Mesodermal cell (in vitro differentiated cells): ENCODE results near the gene FBXO30.

Source experiments
- H3K27ac ChIP-seq: 2 replicates; pipeline ENCODE4 v1.7.0; 2013; ENCODE audit warnings: mild to moderate bottlenecking, low read depth, low read length, moderate library complexity; ENCODE audit not compliant: severe bottlenecking
- H3K36me3 ChIP-seq: 2 replicates; pipeline ENCODE4 v1.7.1; 2013; ENCODE audit warnings: mild to moderate bottlenecking, low read length, moderate library complexity; ENCODE audit not compliant: control insufficient read depth, insufficient read depth
- H3K4me1 ChIP-seq: one replicate; pipeline ENCODE4 v1.7.1; 2013; ENCODE audit warnings: mild to moderate bottlenecking, low read length; ENCODE audit not compliant: insufficient read depth, control insufficient read depth, poor library complexity, severe bottlenecking
- H3K4me3 ChIP-seq: 2 replicates; pipeline ENCODE4 v1.7.0; 2013; ENCODE audit warnings: low read length, control low read depth, mild to moderate bottlenecking; ENCODE audit not compliant: insufficient read depth, poor library complexity, severe bottlenecking; ENCODE audit errors: extremely low read depth
- H3K9me3 ChIP-seq: 2 replicates; pipeline ENCODE4 v1.7.1; 2013; ENCODE audit warnings: mild to moderate bottlenecking, low read length, moderate library complexity; ENCODE audit not compliant: control insufficient read depth
- WGBS, 2 experiments: methylation state at CpG; one replicate each; pipeline ENCODE4 v1.1.5; 2013; ENCODE audit warnings: missing lambda C conversion rate in 2 of 2; ENCODE audit not compliant: insufficient coverage in 2 of 2; 5-methylcytosine and 5-hydroxymethylcytosine counted together

The FBXO30 gene

DNA sequence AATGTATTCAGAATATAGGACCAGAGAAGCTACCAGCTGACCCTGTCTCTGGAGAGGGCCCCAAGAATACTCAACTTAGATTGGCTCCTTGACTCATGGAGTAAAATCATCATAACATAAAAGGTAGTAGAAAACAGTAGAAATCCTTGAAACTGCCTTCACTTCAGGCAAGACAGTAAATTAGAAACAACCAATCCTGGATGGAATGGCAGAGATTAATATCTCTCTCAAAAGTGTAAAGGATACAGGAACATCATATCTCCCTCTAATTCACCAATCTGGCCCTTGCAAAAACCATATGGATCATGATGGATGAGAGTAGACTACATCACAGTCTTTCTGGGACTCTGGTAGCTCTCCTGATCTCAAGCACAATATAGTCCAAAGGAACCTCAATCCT lies 58.9 kb downstream of the FBXO30 start:
- no peak overlapping the region for H3K27ac ChIP-seq
- no peaks in the 10 kb centered on the region for H3K36me3 ChIP-seq

GRCh38 chr6:145752638-145753037 lies 62.0 kb downstream of the FBXO30 start:
- WGBS, 2 experiments = 100% methylated on average over 1 of the region's 2 CpGs; no CpG with 5 or more reads in 1 of the 2 experiments
- H3K4me1 ChIP-seq = peaks cover 4% of the 10 kb centered on the region
- no peaks in the 10 kb centered on the region for H3K9me3 ChIP-seq
- no peak overlapping the region for H3K27ac ChIP-seq
- no peaks in the 10 kb centered on the region for H3K36me3 ChIP-seq
- no peak overlapping the region for H3K4me3 ChIP-seq

More for the DNA sequence above, 58.9 kb downstream of the FBXO30 start:
- no peak overlapping the region for H3K4me3 ChIP-seq
- no peaks in the 10 kb centered on the region for H3K4me1 ChIP-seq
- no peaks in the 10 kb centered on the region for H3K9me3 ChIP-seq

DNA sequence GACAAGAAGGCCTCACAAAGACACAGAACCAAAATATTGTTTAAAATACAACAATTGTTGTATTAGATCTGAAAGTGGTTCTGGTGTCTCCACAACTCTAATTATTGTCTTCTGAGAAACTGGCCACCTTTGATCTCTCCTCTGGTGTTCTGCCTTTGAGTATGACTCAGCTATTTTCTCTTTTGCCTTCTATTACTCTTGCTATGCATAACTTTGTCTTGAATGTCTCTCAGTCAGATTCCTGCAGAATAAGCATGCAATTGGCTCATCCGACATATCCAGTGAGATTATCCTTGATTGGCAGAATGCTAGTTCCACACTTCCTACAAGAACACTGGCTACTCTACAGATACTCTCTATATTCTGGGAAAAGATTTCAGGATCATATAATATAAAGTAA lies 65.0 kb downstream of the FBXO30 start:
- H3K36me3 ChIP-seq = no peaks in the 10 kb centered on the region
- H3K27ac ChIP-seq = peak overlapping the region; percentile 41
- WGBS, 2 experiments = no CpG with 5 or more reads among the region's 1 CpG
- H3K4me1 ChIP-seq = peaks cover 4% of the 10 kb centered on the region
- H3K9me3 ChIP-seq = no peaks in the 10 kb centered on the region
- no peak overlapping the region for H3K4me3 ChIP-seq

- no peak overlapping the region for H3K27ac ChIP-seq
- H3K4me1 ChIP-seq = peaks cover 4% of the 10 kb centered on the region
- WGBS, 2 experiments = no CpG with 5 or more reads among the region's 1 CpG
- no peaks in the 10 kb centered on the region for H3K36me3 ChIP-seq
- H3K9me3 ChIP-seq = no peaks in the 10 kb centered on the region
- H3K4me3 ChIP-seq = no peak overlapping the region
These were observed 68.7 kb downstream of the FBXO30 start for GRCh38 chr6:145745861-145746260.

GRCh38 chr6:145744619-145745018 lies 70.0 kb downstream of the FBXO30 start:
- Histone ChIP-seq H3K36me3 (no peaks in the 10 kb centered on the region), H3K27ac (no peak overlapping the region), H3K4me3 (no peak overlapping the region), H3K4me1 (no peaks in the 10 kb centered on the region), H3K9me3 (peaks cover 2% of the 10 kb centered on the region)
- WGBS, 2 experiments = 92% methylated on average over 1 of the region's 2 CpGs; no CpG with 5 or more reads in 1 of the 2 experiments
